Spleen (tissue), 11 donors: Measurements from ENCODE around the gene CSNK1A1. TPM values are rescaled to one million over a fixed set of nuclear protein-coding genes. Genes with fewer than 3 reads are reported as not detected.

ENCODE experiments used
- DNase-seq: peaks from one replicate; pipeline ENCODE4 v3.0.0-alpha.2; 2020
- H3K27ac ChIP-seq, 8 donors: fragments of 200-600 bp; sonication (generic) in 7 of 8; 1 replicate in 4 of 8; 2 replicates in 4 of 8; pipeline versions ENCODE4 v1.5.0 to v1.8.0; 2016 to 2021; ENCODE audit warnings: inconsistent platforms in 4 of 8, mild to moderate bottlenecking in 4 of 8, moderate library complexity in 1 of 8
- H3K27me3 ChIP-seq, 7 donors: fragments of 200-600 bp; sonication (generic) in 6 of 7; replicated peaks in 1 of 7; 1 replicate in 4 of 7; 2 replicates in 3 of 7; pipeline versions ENCODE4 v1.5.0 to v1.8.0; 2016 to 2021; ENCODE audit warnings: inconsistent platforms in 3 of 7, mild to moderate bottlenecking in 1 of 7
- H3K36me3 ChIP-seq, 6 donors: fragments of 200-600 bp; sonication (generic) in 5 of 6; 1 replicate in 4 of 6; 2 replicates in 2 of 6; pipeline versions ENCODE4 v1.5.0 to v1.8.0; 2016 to 2021; ENCODE audit warnings: inconsistent platforms in 2 of 6
- H3K4me1 ChIP-seq, 6 donors: fragments of 200-600 bp; sonication (generic) in 5 of 6; 1 replicate in 3 of 6; 2 replicates in 3 of 6; pipeline versions ENCODE4 v1.5.0 to v1.8.0; 2016 to 2021; ENCODE audit warnings: inconsistent platforms in 3 of 6
- H3K4me3 ChIP-seq, 8 donors: fragments of 200-600 bp; sonication (generic) in 7 of 8; 1 replicate in 4 of 8; 2 replicates in 4 of 8; pipeline versions ENCODE4 v1.5.0 to v1.8.0; 2016 to 2021; ENCODE audit warnings: inconsistent platforms in 4 of 8, mild to moderate bottlenecking in 4 of 8, moderate library complexity in 2 of 8
- H3K9me3 ChIP-seq, 8 donors: fragments of 200-600 bp; sonication (generic) in 7 of 8; 1 replicate in 4 of 8; 2 replicates in 4 of 8; pipeline versions ENCODE4 v1.5.0 to v1.8.0; 2016 to 2021; ENCODE audit warnings: inconsistent platforms in 4 of 8
- CTCF ChIP-seq, 11 experiments: fragments of 200-600 bp in 7 of 11; fragments of 450-650 bp in 4 of 11; sonication (generic) in 4 of 11; IDR thresholded peaks in 8 of 11; conservative IDR thresholded peaks in 3 of 11; 1 replicate in 7 of 11; 2 replicates in 4 of 11; pipeline versions ENCODE4 v1.4.0 to v1.8.0; 2016 to 2021; ENCODE audit warnings: antibody characterized with exemption in 11 of 11, inconsistent platforms in 4 of 11, mild to moderate bottlenecking in 1 of 11
- POLR2A ChIP-seq, 3 donors: fragments of 450-650 bp; IDR thresholded peaks; one replicate each; pipeline ENCODE4 v1.5.1; 2017; ENCODE audit warnings: antibody characterized with exemption in 3 of 3, mild to moderate bottlenecking in 1 of 3
- POLR2AphosphoS5 ChIP-seq, 3 donors: sonication (generic); formaldehyde crosslinking; IDR thresholded peaks; one replicate each; pipeline ENCODE4 v1.5.1; 2017; ENCODE audit warnings: antibody characterized with exemption in 3 of 3
- whole genome bisulfite sequencing, 5 donors: extraction: QIAGEN DNeasy Blood & Tissue Kit in 3 of 5; methylation state at CpG; one replicate each; pipeline versions ENCODE4 v1.1.5 to v1.1.7; 2013 to 2018; 5-methylcytosine and 5-hydroxymethylcytosine counted together
- intact Hi-C: fragments of 100-400 bp; cut with DNase I; formaldehyde crosslinking; loops from one replicate; pipeline ENCODE4 v1.15.0; 2023; ENCODE audit warnings: low total_unique reads
- polyA plus RNA-seq, 3 donors: library from polyadenylated mRNA; stranded (reverse); fragments of 200-250 nt; gene quantifications; one replicate each; pipeline ENCODE4 v1.2.1, GENCODE V29; 2013
- total RNA-seq, 7 donors: library from RNA; depleted of rRNA in 3 of 7; stranded (reverse); fragments of >200 nt in 3 of 7; fragmentation: NEBNext Ultra II Directional in 4 of 7; extraction: Animal tissue kit (Norgen Biotek cat#: 25700) in 4 of 7; gene quantifications; one replicate each; pipeline versions ENCODE4 v1.1.0 to v1.2.1, GENCODE V29; 2016 to 2021
- donor health status: healthy with polysubstance abuse.
- donor health status: DM: no; HTN: no; CAD: no; lungs with moderate emphysema.
- donor health status: DM: no; HTN: no; CAD: no.
- donor health status: Bipolar disorder and iron deficiency.
- donor health status: healthy.
- donor health status: DM: no; HTN: no; CAD: no.
- donor health status: DM: yes; HTN: yes; CAD: no.

CSNK1A1 gene
- total and polyA plus RNA-seq, 10 donors: 31.9 to 223 (median 185) TPM

- 72 to 90% (median 83%) methylated on average over 8 to 10 of the region's 10 CpGs for WGBS, 5 donors
- intact Hi-C loops: no loop called here
- no peaks in the 10 kb centered on the region for H3K36me3 ChIP-seq
Observed at GRCh38 chr5:149453618-149454415, 97.4 kb downstream of the CSNK1A1 start.

GRCh38 chr5:149452665-149453617, 98.3 kb downstream of the CSNK1A1 start:
- Histone ChIP-seq H3K36me3 (no peaks in the 10 kb centered on the region), H3K27ac (peak overlapping the region; percentile 58 to 91 (median 80)), H3K4me3 (no peak overlapping the region), H3K27me3 (no peaks in the 10 kb centered on the region), H3K4me1 (peaks cover 19 to 44% (median 30%) of the 10 kb centered on the region in 6 donors), H3K9me3 (no peaks in the 10 kb centered on the region)
- peak in 2 of 3 donors; percentile 40 to 54 for TF ChIP-seq POLR2AphosphoS5 (IDR thresholded peaks at IDR 0.05)
- no peak for TF ChIP-seq CTCF (IDR thresholded peaks at IDR 0.05 in 8 of 11, conservative IDR thresholded peaks at IDR 0.05 in 3 of 11)
- WGBS, 5 donors: 71 to 95% (median 89%) methylated on average over 16 of the region's 16 CpGs
- intact Hi-C loops: no loop called here
- DNase-seq: no peak

More at GRCh38 chr5:149453618-149454415, 97.4 kb downstream of the CSNK1A1 start:
- no peak for DNase-seq
- Histone ChIP-seq H3K27ac (peak overlapping the region in 7 of 8 donors; percentile 58 to 91 (median 82)), H3K27me3 (no peaks in the 10 kb centered on the region), H3K4me1 (peaks cover 19 to 44% (median 30%) of the 10 kb centered on the region in 6 donors), H3K9me3 (no peaks in the 10 kb centered on the region), H3K4me3 (no peak overlapping the region)
- TF ChIP-seq POLR2AphosphoS5 (IDR thresholded peaks at IDR 0.05) (no peak), CTCF (IDR thresholded peaks at IDR 0.05 in 8 of 11, conservative IDR thresholded peaks at IDR 0.05 in 3 of 11) (no peak), POLR2A (IDR thresholded peaks at IDR 0.05) (no peak)

- no peak for DNase-seq
- Histone ChIP-seq H3K36me3 (no peaks in the 10 kb centered on the region), H3K4me3 (no peak overlapping the region), H3K27ac (peak overlapping the region; percentile 58 to 91 (median 80)), H3K4me1 (peaks cover 19 to 44% (median 30%) of the 10 kb centered on the region in 6 donors), H3K27me3 (no peaks in the 10 kb centered on the region), H3K9me3 (no peaks in the 10 kb centered on the region)
- intact Hi-C loops: no loop called here
- 30 to 48% (median 32%) methylated on average over 10 to 11 of the region's 11 CpGs for WGBS, 5 donors
- TF ChIP-seq CTCF (IDR thresholded peaks at IDR 0.05 in 8 of 11, conservative IDR thresholded peaks at IDR 0.05 in 3 of 11): no peak
- TF ChIP-seq POLR2A (IDR thresholded peaks at IDR 0.05): no peak
- TF ChIP-seq POLR2AphosphoS5 (IDR thresholded peaks at IDR 0.05): peak in 2 of 3 donors; percentile 81 to 86
Observed at GRCh38 chr5:149452007-149452664, 99.1 kb downstream of the CSNK1A1 start.
